CD4-positive, alpha-beta T cell treated with Interleukin-6 for 4 hours (primary cell): Measurements from ENCODE around the gene SHB.
A peak's percentile ranks its signal among the peaks of the same experiment; 100 is the strongest.
"Not testable (repeated sequence)": the region's sequence is repeated elsewhere in the genome, so short reads cannot be mapped to it uniquely, and the experiment has no call there.

Source experiments
- DNase-seq: peaks from one replicate; pipeline ENCODE4 v3.0.0-alpha.2; 2020; ENCODE audit warnings: mixed read lengths

SHB gene

DNA sequence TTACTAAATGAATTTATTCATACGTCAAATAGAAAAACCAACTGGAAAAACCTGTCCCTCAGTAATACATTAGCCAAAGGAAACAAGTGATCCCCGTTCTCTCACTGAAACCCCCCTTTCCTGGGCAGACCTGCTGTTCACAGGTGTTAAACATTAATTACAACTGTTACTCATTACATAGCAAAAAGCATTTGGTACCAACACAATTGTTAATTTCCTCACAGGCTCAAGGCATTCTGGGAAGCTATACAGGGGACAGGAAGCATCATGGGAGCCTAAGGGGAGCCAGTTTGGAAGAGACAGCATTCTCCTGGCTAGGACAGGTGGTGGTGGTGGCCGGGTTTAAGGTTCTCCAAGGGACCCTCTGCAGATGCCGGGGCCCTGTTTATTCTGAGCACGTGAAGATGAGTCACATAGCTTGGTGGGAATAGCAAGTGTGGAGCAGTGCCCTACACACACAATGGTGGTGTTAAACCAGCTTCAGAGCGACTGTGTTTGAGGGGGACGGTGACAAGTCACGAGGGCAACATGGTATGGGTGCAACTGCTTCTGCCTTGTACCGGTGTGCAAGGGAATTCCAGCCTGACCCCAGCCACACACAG is 102.5 kb downstream of the SHB start:
- DNase-seq = no peak

DNA sequence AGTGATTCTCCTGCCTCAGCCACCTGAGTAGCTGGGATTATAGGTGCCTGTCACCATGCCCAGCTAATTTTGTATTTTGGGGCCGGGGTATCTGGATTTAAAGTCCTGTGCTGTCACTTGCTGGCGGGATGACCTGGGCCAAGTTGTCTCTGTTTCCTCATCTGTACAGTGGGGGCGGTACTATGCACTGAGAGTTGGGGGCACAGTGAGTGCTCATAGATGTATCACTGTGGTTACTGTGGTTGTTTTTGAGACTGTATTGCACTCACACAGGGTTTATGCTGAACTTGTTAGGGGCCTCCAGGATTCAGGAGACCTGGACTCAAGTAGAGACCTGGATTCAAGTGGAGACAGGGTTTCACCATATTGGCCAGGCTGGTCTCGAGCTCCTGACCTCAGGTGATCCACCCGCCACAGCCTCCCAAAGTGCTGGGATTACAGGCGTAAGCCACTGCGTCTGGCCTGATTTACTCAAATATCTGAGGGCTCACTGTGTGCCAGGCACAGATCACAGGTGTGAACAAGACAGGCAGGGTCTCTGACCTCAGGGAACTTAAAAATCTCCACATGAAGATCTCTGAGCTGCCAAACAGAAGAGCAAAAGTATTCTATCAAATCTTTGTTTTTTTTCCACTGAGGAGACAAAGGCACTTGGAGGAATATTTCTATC is 103.2 kb downstream of the SHB start:
- DNase-seq = not testable (repeated sequence)

DNA sequence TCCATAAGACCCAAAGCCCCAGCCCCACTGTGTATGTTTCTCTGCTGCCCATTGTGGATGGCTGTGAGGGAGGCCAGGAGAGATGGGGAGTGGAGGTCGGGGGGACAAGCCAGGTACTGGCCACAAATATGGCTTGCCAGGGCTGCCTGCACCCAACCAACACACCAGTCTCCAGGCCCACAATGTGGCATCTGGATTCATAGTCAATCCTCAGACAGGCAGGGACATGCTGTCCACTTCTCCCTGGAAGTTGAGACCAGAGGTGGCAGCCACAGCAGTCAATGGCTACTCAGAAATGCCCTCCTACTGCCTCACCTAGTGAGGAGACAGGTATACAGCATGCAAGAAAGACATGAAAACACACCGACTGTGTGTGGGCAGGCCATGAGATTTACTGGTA is 103.9 kb downstream of the SHB start:
- no peak for DNase-seq

DNA sequence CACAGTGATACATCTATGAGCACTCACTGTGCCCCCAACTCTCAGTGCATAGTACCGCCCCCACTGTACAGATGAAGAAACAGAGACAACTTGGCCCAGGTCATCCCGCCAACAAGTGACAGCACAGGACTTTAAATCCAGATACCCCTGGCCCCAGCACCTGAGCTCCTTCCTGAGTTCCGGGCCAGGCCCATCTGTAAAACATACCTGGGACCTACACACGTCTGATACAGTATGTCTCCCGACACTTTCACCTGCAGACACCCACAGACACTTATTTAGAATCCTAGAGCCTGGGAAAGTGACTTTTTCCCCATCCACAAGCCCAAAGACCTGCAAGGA is 104.3 kb downstream of the SHB start:
- no peak for DNase-seq

DNA sequence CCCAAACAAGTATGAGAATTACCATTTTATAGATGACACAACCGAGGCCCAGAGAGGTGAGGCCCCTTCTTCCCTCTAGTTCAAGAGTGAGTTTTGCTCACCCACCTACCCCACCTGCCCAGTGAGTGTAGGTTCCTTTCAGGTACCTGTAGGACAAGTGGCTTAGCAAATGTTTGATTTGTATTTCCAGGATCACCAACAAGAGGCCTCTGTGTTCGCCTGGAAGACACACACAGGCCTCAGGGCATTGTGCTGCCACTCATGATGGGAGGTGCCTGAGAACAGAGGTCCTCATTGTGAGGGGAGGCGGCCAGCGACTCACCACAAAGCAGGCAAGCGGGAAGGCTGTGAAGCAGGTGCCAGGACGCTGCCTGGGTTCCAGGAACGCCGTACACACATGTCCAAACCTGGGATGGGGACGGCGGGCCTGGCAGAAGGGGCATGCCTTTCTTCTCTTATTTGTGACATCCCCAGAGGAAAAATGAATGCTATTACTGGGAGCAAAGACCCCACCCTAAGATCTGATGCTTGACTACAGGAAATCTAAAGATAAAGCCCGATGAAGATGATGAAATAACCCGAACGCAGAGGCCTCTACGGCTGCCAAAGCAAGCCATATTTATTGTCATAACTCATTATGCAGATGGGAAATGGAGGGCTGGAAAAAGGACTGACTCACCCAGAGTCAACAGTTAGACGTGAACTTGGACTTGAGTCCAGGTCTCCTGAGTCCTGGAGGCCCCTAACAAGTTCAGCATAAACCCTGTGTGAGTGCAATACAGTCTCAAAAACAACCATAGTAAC is 104.9 kb downstream of the SHB start:
- DNase-seq = no peak

DNA sequence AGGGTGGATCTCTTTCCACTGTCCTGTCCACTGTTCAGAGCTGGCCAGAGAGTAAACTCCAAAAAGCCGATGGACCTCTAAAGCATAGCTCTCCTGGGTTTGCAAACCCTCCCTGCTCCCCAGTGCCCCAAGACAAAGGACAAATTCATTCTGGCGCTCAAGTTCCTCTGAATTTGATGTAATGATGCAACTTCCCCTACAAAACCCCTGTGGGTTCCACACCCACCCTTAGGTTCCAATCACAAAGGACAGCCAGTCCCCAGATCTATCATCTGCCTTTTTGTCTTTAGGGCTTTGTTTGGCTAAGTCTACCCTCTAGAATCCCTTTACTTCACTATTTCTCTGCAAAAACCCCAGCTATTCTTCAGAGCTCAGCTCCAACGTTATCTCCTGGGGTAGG is 107.7 kb downstream of the SHB start:
- no peak for DNase-seq

DNA sequence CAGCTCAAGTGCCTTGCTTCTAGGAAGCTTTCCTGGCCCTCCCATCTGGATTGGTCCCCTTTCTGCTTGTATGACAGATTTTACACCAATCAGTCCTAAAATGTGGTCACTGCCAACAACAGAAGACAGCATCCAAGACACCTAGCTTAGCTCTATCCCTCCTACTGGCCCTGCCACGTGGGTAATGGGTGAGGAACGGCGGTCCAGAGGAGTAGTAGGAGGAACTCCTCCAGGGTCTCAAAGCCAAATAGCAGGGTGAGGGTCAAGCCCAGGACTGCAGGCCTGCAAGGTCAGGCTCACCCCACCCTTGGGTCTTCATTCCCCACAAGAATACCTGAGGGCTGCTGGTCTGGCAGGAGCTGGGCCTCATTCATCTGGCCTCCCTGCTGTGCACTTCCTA is 108.4 kb downstream of the SHB start:
- no peak for DNase-seq

DNA sequence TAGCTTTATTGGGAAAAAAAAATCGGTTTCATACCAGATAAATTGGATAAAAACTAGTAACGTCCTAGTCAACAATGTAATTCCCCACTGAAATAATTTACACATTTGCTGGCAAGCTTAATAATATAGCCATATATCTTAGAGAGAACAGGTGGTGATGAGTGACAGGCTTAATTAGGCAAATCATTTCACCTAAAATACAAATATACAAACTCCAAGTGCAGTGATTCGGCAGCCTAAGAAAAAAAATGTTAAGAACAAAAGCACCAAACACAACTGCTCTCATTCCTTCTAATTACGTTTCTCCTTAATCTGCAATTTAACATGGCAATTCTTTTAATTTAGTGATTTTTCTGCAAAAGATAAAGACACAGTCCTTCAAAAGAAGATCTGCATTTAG is 109.1 kb downstream of the SHB start:
- no peak for DNase-seq

DNA sequence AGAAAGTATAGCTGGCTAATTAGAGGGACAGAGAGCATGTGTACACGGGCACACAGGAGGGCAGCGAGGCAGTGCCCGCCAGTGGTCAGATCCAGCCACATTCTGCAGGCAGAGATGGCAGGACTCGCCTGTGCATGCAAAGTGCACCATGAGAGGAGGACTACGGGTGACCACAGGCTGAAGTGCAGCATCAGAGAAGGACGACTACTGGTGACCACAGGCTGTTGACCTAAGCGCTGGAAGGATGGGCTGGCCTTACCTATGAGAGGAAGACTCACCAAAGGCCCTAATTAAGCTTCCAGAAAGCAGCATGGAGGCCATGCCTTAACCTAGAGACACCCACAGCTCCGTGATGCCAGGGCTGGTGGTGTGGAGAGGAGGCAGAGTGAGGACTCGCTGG is 110.9 kb downstream of the SHB start:
- DNase-seq = no peak

DNA sequence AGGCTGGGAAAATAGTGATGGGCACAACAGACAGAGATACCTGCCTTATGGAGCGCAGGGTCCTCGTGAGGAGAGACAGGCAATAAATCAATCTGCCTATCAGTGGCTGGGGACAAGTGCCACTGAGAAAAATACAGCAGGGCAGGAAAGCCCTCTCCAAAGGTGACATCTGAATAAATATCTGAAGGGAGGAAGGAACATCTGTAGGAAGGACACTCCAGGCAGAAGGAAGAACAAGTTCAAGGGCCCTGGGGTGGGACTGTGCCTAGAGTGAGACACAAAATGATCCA is 111.4 kb downstream of the SHB start:
- DNase-seq = no peak

DNA sequence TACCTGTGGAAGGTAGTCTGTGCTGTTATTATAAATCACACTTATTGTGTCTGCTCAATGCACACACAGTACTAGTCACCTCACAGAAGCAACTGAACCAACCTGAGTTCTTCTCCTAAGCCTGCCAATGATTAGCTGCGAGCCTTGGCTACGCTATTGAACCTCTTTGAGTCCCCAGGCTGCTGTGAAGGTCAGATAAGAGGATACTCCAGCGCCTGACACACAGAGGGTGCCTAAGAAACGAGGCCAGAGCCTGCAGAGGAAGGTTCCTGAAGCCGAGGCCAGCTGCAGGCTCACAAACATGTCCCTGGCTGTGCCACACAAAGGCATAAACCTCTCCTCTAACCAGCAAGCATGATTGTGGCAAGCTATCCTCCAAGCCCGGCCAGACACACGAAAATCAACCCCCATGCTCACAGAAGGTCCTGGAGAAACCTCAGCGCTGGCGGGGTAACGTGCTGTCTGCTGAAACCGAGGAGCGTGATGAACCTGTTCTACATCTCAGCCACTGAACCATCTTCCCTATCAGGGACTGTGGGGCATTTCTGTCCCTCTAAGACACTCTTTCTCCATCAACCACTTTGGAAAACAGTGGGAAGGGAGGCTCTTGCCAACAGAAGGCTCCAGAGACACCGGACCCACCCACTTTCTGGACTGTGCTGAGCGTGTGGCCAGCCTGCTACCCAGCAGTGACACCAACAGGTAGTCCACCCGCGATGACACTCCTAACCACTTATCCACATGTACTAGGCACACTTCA is 111.9 kb downstream of the SHB start:
- no peak for DNase-seq

DNA sequence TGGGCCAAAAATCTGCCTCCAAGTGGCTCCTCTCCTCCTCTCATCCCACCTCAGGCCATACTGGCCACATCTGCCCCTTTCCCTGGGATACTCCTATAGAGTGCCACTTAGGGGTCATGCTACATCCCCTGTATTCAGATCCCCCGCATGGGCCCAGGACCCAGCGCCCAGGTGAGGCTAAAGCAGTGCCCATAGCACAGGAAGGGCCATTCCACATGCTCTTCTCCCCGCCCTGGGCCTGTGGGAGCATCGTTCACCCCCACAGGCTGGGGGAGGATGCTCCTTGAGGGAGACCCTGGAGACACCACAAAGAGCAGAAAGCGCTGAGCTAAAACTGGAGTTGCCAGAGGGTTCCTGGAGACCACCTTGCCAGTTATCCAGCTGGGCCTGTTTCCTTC is 112.6 kb downstream of the SHB start:
- DNase-seq = no peak

DNA sequence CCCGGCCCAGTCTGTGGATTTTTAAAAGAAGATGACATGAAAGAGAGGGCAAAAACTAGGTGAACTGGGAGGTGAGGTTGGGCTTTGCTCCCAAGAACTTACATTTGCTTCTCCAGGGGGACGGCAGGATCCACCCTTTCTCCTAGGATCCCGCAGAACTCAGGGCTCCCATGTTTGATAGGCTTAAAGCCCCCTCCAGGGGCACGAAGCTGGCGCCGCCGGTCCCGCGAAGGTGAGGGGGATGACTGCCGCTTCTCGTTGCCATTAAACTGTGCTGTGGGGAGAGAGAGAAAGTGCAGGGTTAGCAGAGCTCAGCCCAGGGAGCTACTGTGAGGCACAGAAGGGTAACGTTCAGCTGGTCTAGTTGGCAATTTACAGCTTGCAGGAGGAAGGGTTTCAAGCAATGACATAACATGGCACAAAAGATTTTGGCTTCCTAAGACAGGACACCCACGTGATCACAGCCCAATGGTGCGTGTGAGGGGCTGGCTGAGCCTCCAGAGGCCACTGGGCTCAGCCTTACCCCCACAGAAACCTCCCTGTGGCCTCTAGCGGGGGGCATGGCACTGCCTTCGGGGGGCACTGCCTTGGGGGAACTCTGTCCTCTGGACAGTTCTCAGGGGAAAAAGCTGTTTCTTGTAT is 113.1 kb downstream of the SHB start:
- no peak for DNase-seq

DNA sequence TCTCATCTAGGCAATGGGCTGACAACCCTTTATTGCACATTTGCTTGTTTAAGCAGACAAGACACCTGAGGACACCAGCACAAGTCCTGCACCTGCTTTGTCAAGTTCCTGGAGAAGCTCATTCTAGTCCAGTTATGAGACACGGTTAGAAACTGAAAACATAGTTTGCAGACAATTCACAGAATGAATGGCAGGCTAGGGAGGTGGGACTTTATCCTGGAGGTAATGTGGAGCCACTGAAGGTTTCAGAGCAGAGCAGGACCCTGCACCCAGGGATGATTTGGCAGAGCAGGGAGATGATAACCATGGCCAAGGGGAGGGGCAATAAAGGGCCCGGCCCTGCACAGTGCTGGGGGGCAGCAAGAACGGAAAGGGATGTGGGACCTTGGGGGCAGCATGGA is 114.4 kb downstream of the SHB start:
- DNase-seq = no peak

DNA sequence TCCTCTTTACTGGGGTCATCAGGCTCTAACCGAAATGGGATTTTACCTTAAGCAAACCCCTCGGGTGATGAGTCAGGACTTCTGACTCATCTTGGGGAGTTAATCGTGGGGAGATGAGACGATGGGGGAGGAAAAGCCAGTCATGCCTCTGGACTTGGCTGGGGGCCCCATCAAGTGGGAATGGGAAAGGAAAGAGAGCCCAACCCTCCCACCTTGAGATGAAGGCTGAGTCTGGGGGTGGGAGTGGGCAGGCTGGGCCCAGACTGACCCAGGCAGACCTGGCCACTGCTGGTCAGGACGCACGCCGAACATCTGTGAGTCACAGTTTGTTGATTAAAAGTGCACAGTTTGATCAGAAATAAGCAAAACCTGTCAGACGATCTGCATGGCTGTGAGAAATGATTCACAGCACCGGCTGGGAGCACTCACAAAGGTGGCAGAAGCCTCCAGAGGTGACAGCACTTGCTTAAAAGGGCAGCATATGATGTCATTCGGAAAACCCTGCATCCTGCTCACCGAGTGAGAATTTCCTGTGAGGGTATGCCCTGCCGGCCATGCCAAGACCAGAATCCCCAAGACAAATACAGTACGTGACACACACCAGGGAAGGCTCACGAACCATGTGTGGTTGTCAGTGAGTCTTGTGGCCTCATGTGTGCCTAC is 115.1 kb downstream of the SHB start:
- peak; percentile 20 for DNase-seq

DNA sequence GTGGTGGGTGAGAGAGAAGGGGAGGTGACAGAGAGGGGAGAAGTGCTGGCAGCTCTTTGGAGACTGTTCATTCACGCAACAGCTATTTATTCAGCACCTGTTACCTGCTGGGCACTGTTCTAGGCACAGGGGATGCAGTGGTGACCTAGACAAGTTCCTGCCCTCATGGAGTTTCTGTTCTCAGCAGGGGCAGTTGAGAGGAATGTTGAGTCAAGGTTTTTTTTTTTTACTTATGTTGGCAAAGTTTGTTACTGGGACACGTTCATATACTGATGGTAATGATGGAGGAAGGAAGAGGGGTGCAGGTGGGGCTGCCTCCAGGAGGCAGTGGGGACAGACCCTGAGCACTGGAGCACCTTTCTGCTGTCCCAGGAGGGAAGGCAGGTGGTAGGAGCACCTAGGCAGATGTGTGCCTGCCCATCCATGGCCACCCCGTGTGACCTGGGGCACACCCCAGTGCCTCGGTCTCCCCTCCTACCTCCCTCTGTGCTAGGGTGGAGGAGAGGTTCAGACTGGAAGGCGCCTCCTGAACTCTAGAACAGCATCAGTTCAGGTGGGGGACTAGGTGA is 115.7 kb downstream of the SHB start:
- no peak for DNase-seq

DNA sequence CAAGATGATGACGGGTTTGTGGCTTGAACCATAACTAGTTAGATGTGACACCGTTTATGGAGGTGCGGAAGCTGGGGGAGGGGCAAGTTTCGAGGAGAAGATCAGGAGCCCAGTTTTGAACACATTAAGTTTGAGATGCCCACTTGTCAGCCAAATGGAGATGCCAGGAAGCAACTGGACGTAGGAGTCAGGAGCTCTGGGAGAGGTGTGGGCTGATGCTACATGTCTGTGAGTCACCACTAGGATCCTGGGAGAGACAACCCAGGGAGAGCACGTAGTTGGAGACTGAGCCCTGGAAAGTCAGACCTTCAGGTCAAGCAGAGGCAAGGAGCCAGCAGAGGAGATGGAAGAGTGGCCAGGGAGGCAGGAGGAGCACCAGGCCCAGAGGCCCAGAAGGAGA is 116.3 kb downstream of the SHB start:
- no peak for DNase-seq

DNA sequence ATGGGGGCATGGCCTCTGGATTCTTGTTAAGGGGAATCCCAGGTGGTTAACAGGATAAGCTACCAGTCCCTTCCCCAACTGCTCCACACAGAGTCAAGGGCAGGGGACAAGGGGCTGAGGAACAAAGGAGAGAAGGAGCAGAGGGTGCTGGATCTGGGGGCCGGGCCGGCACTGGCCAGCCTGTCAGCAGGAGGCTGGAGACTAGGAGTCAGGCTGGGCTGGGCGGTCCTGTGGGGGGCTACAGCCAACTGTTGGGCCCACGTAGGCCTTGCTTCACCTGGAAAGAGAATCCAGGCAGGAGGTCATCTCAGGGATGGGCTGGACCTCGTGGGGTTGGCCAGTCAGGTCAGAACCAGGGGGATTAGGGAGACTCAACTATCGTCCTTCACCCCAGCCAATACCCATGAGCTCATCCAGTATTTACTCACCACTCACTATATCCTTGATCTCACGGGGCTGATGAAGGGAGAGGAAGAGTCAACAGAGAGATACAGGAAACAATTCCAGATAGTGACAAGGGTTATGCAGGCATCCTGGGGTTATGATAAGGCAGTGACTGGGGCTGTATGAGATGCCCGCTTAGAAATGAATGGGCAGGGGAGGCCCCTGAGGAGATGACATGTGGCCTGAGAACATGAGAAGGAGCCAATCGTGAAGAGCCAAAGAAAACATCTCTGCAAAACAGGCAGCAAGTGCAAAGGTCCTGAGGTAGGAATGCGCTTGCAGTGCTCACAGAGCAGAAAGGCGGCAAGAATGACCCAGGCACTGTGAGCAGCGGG is 117.2 kb downstream of the SHB start:
- no peak for DNase-seq

DNA sequence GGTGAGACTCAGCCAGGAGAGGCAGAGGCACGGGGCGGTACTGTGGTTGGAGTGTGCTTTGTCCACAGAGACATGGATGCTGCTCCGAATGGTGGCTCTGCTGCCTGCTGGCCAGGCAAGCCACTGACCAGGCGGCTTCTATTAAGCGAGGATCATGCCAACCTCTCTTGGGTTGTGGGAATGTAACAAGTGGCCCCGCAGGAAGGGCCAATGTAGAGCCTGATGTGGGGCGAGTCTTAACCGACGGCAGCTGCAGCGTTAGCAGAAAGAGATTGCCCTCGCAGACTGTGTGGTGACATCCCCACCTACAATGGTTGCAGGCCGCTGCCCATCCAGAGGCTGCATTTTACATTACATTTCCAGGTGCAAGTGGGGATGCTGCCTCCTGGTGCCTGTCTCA is 118.5 kb downstream of the SHB start:
- DNase-seq = no peak

DNA sequence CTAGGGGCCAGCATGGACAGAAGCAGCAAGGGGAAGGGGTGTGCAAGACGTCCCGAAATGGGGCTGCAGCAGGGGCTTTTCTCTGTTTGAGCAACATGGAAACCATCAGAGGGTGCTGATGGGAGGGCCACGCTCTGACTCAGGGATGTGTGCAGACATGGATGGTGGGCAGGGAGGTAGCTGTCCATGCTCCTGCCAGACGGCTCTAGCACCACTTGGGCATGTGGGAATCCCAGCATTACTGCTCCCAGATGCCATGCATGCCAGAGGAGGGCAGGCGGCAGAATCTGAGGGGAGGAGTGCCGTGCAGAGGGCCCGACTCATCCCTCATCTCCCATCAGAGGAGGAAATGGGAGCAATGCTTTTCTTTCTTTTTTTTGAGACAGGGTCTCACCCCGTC is 119.5 kb downstream of the SHB start:
- no peak for DNase-seq

DNA sequence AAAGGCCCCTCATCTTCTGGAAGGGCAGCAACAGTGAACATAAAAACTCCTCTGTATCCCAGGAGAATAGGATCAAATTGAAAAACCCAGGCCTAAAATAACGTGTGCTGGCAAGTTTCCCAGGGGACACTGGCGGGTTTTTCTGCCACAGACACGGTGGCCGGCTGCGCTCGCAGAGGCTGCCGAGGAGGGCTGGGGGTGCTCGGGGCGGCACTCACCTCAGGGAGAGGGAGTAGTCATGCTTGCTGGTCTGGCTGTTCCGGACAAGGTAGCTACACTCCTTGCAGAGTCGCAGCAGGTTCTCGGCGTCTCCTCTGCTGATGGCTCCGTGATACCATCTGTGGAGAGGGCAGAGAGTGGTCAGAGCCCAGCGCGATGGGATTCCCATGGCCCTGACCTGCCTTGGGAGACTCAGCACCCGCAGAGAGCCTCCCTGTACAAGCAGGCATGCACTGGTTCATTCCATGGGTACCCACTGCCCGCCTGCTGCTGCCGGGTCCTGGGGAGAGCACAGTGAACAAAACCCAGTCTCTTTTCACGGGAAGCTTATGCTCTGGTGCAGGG is 120.5 kb downstream of the SHB start:
- DNase-seq = no peak
